GM12891 (cell line): Measurements from ENCODE around the gene BMPR1A. TPM values are rescaled to one million over a fixed set of nuclear protein-coding genes. Genes with fewer than 3 reads are reported as not detected.
A peak's percentile ranks its signal among the peaks of the same experiment; 100 is the strongest.

Experiments
- DNase-seq: peaks from one replicate; pipeline ENCODE4 v3.0.0; 2011; ENCODE audit warnings: low spot score; ENCODE audit not compliant: insufficient read length
- FAIRE-seq: peaks from 2 replicates; lab custom pipeline; 2011; peaks lifted over from hg19 to GRCh38; lab: Jason Lieb, UNC
- PAX5 ChIP-seq: IDR thresholded peaks from 2 replicates; pipeline ENCODE4 v1.6.1; 2011; ENCODE audit warnings: low read length, moderate library complexity, mild to moderate bottlenecking; ENCODE audit not compliant: insufficient read depth, severe bottlenecking
- POLR2A ChIP-seq: IDR thresholded peaks from 2 replicates; pipeline ENCODE4 v1.6.1; 2011; ENCODE audit warnings: low read depth, low read length, control low read depth
- POLR2AphosphoS5 ChIP-seq: IDR thresholded peaks from 2 replicates; pipeline ENCODE4 v1.6.1; 2011; ENCODE audit warnings: low read depth, low read length, control low read depth
- POU2F2 ChIP-seq: IDR thresholded peaks from 2 replicates; pipeline ENCODE4 v1.6.1; 2011; ENCODE audit warnings: low read depth, mild to moderate bottlenecking, control low read depth, low read length, moderate library complexity
- SPI1 ChIP-seq: IDR thresholded peaks from 2 replicates; pipeline ENCODE4 v1.6.1; 2011; ENCODE audit warnings: low read depth, low read length, control low read depth
- TAF1 ChIP-seq: IDR thresholded peaks from 2 replicates; pipeline ENCODE4 v1.6.1; 2011; ENCODE audit warnings: low read depth, low read length, control low read depth
- polyA plus RNA-seq: library from polyadenylated mRNA; unstranded; fragments of >200 nt; gene quantifications from one replicate; pipeline ENCODE4 v1.2.1, GENCODE V29; 2012; ENCODE audit warnings: low read depth, missing spikeins, inconsistent platforms; ENCODE audit not compliant: missing spikeins

Gene BMPR1A
- polyA plus RNA-seq: 10.4 TPM

DNA sequence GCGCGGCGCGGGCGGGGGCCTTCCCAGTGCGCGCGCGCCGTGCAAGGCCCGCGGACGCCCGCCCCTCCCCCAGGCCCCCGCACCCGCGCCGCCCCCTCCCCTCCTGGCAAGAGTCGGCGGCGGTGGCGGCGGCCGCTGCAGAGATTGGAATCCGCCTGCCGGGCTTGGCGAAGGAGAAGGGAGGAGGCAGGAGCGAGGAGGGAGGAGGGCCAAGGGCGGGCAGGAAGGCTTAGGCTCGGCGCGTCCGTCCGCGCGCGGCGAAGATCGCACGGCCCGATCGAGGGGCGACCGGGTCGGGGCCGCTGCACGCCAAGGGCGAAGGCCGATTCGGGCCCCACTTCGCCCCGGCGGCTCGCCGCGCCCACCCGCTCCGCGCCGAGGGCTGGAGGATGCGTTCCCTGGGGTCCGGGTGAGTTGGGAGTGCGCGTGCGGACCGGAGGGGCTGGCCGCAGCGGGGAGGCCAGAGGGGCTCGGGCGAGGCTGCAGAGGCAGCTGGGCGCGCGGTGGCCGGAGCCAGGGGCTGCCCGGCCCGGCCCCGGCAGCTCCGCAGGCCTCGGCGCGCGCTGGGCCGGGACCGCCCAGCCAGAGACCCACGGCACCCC lies at the start of gene BMPR1A:
TSS of gene BMPR1A (plus strand) at position 109 of the 602 bp plus-strand sequence. CDS start 119,400 bp downstream, outside the sequence.
- TF ChIP-seq POLR2A (no peak), POU2F2 (no peak), SPI1 (no peak), POLR2AphosphoS5 (no peak), PAX5 (no peak), TAF1 (no peak)
- FAIRE-seq (no peak), DNase-seq (no peak)

DNA sequence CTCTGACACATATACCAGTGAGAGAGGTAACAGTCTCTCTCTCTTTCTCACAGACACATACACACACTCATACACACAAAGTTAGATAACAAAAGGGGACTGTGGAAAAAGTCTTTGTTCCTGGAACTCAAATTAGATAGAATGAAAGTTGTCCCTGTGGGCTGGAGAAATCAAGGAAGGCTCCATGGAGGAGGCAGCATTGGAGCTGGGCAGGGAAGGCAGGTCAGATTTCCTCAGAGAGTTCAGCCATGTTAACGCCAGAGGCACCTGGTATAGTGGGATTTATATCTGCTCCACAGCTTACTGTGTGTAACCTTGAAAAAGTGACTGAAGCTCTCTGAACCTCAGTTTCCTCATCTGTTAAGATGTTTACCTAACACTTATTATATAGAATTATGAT lies 49.4 kb upstream of the BMPR1A start:
- no peak for FAIRE-seq
- no peak for DNase-seq
- TF ChIP-seq SPI1 (no peak), PAX5 (no peak)

DNA sequence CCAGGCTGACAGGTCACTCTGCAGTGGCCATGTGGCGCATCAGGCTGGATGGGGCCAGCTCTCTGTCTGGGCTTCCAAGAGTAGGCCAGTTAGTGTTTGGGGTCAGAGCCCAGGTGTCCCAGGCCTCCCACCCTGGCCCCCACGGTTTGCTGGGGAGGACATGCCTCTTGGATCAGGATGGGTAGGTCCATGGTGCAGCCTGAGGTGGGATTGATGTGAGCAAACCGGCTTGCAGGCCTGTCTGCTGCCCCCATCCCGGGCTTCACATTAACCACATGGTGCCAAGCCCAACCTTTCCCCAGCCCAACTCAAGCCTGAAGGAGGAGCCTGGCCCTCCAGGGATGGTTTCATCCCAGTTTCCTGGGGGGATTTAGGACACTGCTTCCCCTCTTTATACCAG lies 48.9 kb upstream of the BMPR1A start:
- no peak for TF ChIP-seq TAF1
- TF ChIP-seq SPI1: no peak
- no peak for TF ChIP-seq POLR2AphosphoS5
- no peak for TF ChIP-seq POLR2A
- DNase-seq: no peak
- no peak for FAIRE-seq

DNA sequence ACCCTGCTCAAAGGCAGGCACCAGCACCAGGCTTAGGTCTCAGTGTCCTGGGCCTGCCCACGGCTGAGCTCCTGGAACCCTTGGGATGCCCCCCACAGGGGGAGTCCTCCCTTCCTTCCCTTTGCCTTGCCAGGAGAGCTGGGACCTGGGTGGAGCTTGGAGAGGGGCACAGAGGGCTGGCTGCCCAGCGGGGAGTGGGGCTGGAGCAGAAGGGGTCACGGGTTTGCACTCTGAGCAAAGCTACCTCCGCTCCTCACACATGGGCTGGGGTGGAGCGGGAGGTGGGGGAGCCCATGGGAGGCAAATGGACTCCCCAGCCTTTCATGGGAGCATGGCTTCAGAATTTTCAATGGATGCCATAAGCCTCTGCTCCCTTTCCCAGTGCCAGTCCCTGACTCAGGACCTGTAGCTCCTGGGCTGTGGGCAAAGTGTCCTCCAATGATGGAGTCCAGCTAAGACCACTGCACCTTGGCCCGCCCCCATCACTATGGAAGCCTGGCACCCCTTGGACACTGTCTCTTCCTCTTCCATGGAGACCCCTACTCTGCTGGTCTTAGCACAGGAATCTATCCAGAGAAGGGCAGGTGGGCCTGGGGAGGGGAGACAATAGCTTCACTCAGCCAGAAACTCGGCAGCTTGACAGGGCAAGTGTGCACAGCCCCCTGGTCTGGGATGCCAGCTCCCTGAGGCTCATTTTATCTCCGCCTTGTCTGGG lies 48.2 kb upstream of the BMPR1A start:
- DNase-seq (no peak), FAIRE-seq (no peak)
- no peak for TF ChIP-seq POU2F2
- TF ChIP-seq POLR2A: no peak
- no peak for TF ChIP-seq TAF1
- TF ChIP-seq PAX5: no peak
- TF ChIP-seq SPI1: no peak
- TF ChIP-seq POLR2AphosphoS5: no peak

DNA sequence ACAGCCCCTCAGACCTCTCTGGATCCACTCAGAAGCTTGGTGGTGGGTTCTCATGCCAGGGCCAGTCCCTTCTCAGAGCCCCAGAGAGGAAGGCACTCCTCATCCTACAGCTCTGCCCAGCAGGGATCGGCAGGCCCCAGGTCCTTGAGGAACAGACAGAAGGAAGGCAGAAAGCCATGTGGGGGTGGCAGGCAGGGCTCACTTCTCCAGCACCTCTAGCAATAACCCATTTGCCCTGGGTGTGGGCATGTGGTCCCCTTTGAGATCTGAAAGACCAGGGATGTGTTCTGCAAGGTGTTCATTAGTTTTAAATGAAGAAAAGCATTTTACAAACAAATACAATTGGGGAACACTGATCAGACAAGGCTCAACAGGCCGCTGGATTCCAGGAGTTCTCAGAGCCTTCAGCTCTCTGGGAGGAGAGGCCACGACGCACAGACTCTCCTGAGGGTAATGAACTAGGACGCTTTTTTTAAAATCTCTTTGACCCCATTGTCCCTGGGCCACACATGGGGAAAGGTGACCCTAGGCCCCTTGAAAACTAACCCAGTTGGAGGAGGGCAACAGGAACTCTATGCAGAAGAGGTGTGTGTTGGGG lies 47.5 kb upstream of the BMPR1A start:
- FAIRE-seq (no peak), DNase-seq (no peak)
- no peak for TF ChIP-seq POLR2A
- TF ChIP-seq TAF1: no peak
- TF ChIP-seq PAX5: no peak
- no peak for TF ChIP-seq POU2F2
- TF ChIP-seq POLR2AphosphoS5: no peak
- TF ChIP-seq SPI1: no peak

DNA sequence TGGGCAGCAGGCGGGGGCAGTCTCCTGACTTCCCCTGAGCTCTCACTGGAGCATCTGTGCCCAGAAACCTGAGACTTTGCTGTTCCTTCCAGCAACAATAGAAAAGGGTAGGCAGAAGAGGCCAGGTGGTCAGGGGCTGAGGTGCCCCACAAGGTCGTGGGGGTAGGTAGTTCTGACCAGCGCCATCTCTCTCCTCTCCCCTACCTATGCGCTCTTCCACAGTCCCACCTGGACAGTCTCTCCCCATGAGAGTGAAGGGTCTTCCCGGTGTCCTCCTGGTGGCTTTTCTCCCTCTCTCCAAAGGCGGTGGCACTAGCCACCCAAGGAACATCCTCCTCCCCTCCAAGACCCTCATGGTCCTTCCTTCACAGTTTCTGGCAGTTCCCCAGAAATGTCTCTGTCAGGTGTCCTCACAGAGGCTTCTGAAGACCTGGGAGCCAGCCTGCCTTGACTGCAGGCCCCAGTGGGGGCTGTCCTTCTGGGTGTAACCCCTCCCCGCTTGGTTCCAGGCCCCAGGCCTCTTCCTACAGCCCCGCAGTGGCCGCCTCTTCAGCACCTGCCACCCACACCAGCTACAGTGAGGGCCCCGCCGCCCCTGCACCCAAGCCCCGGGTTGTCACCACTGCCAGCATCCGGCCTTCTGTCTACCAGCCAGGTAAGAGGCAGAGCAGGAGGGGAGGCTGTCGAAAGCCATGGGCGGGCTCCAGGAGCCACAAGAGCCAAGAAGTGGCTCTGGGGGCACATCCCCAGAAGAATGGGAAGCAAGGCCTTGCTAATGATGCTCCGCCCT lies 46.8 kb upstream of the BMPR1A start:
- no peak for FAIRE-seq
- no peak for DNase-seq
- no peak for TF ChIP-seq PAX5
- TF ChIP-seq TAF1: no peak
- no peak for TF ChIP-seq POLR2A
- TF ChIP-seq SPI1: no peak
- no peak for TF ChIP-seq POLR2AphosphoS5
- no peak for TF ChIP-seq POU2F2

DNA sequence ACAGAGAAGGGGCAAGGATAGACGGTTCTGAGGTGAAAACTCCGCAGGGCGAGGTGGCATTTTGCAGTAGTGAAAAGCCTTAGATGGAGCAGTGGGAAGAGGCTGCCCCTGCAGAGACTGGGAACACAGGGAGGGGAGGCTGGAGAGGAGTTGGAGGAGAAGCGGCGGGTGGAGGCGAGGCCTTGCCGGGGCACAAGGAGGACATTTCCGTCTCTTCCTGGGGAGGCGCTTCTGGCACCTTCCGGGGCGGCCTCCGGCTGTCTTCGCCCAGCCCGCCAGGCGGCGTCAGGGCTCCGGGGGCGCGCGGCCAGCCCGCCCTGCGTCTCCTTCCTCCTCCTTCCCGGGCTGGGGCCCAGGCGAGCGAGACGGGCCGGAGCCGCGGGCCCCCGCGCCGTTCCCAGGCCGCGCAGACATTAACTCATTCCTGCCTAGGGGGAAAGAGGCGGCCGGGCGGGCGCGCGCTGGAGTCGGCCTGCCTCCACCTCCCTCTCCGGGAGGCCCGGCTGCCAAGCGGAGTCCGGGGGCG lies 45.4 kb upstream of the BMPR1A start:
- DNase-seq (peak; percentile 97), FAIRE-seq (peak; percentile 95)
- peak; percentile 87 for TF ChIP-seq PAX5
- TF ChIP-seq POLR2AphosphoS5: peak; percentile 41; the same call in 1 of the 2 replicates
- TF ChIP-seq TAF1: no peak; the same call in 1 of the 2 replicates
- no peak for TF ChIP-seq POU2F2
- peak; percentile 53; the same call in 1 of the 2 replicates for TF ChIP-seq POLR2A
- TF ChIP-seq SPI1: no peak

DNA sequence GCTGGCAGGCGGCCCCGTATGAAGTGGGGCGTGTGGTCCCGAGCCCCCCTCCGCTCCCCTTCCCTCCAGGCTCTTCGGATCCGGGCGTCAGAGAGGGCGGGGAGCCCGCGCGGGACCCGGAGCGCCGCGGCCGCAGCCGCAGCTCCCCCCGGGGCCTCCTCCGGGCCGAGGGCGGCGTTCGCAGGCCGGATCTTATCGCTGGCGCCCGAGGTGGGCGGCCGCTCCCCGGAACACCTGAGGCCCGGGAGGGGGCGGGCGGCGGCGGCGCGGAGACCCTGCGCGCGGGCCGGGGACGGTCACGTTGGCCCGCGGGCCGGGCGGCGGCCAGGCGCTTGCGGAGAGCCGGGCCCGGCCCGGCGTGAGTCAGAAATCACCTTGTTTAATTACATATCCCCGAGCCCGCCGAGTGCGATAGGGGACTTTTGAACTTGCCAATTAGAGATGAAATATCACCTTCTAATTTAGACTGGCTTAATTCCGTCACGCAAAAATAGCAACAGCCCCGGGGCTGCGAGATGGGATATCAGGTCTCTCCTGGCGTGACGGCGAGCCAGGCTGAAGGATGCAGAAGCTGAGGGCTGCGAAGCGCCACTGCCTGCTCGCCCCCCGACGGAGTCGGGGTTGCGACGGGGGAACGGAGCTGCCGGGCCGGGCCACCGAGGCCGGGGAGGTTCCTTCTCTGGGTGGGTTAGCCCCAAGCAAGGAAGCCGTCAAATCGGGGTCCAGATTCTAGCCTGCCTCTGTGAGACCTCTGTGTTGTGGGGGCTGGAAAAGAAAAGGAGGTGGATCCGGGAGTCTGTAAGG lies 44.7 kb upstream of the BMPR1A start:
- TF ChIP-seq POU2F2 (no peak), SPI1 (no peak), TAF1 (no peak; the same call in 1 of the 2 replicates), POLR2AphosphoS5 (no peak; the same call in 1 of the 2 replicates), PAX5 (no peak)
- no peak for FAIRE-seq
- peak; percentile 75 for DNase-seq

DNA sequence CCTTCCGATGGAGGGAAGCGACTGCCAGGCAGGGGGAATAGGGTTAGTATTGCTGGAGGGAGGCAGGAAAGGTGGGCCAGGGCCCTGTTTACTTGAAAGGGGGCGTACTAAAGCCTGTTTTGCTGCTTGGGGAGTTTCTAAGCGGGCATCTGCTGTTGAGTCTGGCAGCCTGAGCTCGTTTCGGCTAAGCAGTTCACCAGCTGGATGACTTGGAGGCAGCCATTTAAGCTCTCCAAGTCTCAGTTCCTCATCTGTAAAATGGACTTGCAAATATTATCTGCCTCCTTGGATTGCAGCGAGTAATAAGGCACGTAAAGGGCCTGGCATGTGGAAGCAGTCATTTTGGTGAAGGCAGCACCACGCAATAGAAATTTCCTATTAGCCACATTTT lies 44.1 kb upstream of the BMPR1A start:
- FAIRE-seq (peak; percentile 89), DNase-seq (peak; percentile 78)
- peak; percentile 66; the same call in 1 of the 2 replicates for TF ChIP-seq TAF1
- peak; percentile 97 for TF ChIP-seq SPI1
- TF ChIP-seq POU2F2: peak; percentile 20; the same call in 1 of the 2 replicates
- TF ChIP-seq POLR2AphosphoS5: peak; percentile 27; the same call in 1 of the 2 replicates
- peak; percentile 66 for TF ChIP-seq POLR2A
- no peak for TF ChIP-seq PAX5
